ENCODE results near the gene CCDC32. TPM values are rescaled to one million over a fixed set of nuclear protein-coding genes. Genes with fewer than 3 reads are reported as not detected.

Gene CCDC32
- total RNA-seq, 1 experiment from 2014 or later: 12.8 TPM

- no peak for DNase-seq (ENCODE audit: low spot score)
- ATAC-seq: no peak
- POLR2A ChIA-PET: no interaction called here
- peaks cover 30% of the 10 kb centered on the region for H3K4me1 Mint-ChIP-seq
- CTCF ChIA-PET: interaction anchor here (0.7 to 2.2 kb wide), 2 partner anchors 27 to 259 kb away, joined by 3 to 6 read pairs; no protein-coding TSS in a partner anchor
- H3K4me3 Mint-ChIP-seq: no peak overlapping the region
- TF ChIP-seq ZNF138 (CRISPR knock-in tag; conservative IDR thresholded peaks at IDR 0.05) (no peak), ZNF532 (CRISPR knock-in tag; IDR thresholded peaks at IDR 0.05; ENCODE audit: borderline replicate concordance) (no peak), RORB (CRISPR knock-in tag; IDR thresholded peaks at IDR 0.05) (no peak), ZNF423 (CRISPR knock-in tag; IDR thresholded peaks at IDR 0.05) (no peak), FOXJ3 (CRISPR knock-in tag; IDR thresholded peaks at IDR 0.05; ENCODE audit: borderline replicate concordance) (no peak), E2F1 (CRISPR knock-in tag; IDR thresholded peaks at IDR 0.05) (no peak), NR2C2 (CRISPR knock-in tag; IDR thresholded peaks at IDR 0.05) (no peak), PREB (CRISPR knock-in tag; IDR thresholded peaks at IDR 0.05; ENCODE audit: borderline replicate concordance) (no peak)
- no peaks in the 10 kb centered on the region for H3K36me3 Mint-ChIP-seq
- H3K27ac Mint-ChIP-seq: no peak overlapping the region
- no peaks in the 10 kb centered on the region for H3K9me3 Mint-ChIP-seq
- no peaks in the 10 kb centered on the region for H3K27me3 Mint-ChIP-seq (ENCODE audit: low read depth)
Measured at GRCh38 chr15:40562691-40563090, 2.2 kb downstream of the CCDC32 start.

- H3K27me3 Mint-ChIP-seq (ENCODE audit: low read depth): no peaks in the 10 kb centered on the region
- POLR2A ChIA-PET: no interaction called here
- no peak for TF ChIP-seq CTCF (IDR thresholded peaks at IDR 0.05)
- no peak for TF ChIP-seq STAT6 (CRISPR knock-in tag; conservative IDR thresholded peaks at IDR 0.05; ENCODE audit: low read depth)
- no peak for TF ChIP-seq ZNF121 (CRISPR knock-in tag; IDR thresholded peaks at IDR 0.05)
- no peak for TF ChIP-seq ATF1 (CRISPR knock-in tag; IDR thresholded peaks at IDR 0.05)
- TF ChIP-seq HMGA2 (CRISPR knock-in tag; IDR thresholded peaks at IDR 0.05): no peak
- TF ChIP-seq SMAD4 (CRISPR knock-in tag; IDR thresholded peaks at IDR 0.05): no peak
- no peak for TF ChIP-seq FOXJ3 (CRISPR knock-in tag; IDR thresholded peaks at IDR 0.05; ENCODE audit: borderline replicate concordance)
- TF ChIP-seq ATF6 (CRISPR knock-in tag; IDR thresholded peaks at IDR 0.05): no peak
- TF ChIP-seq ZNF317 (CRISPR knock-in tag; IDR thresholded peaks at IDR 0.05; ENCODE audit: borderline replicate concordance, low read depth): no peak
- no peak for TF ChIP-seq E2F4 (CRISPR knock-in tag; IDR thresholded peaks at IDR 0.05; ENCODE audit: borderline replicate concordance, low read depth)
- no peak for DNase-seq (ENCODE audit: low spot score)
- no peak for ATAC-seq
- H3K36me3 Mint-ChIP-seq: no peaks in the 10 kb centered on the region; the same call in 1 of the 2 replicates
- no peaks in the 10 kb centered on the region for H3K9me3 Mint-ChIP-seq
- CTCF ChIA-PET: interaction anchor here (1.8 kb wide), 1 partner anchor 31 kb away, joined by 5 read pairs; no protein-coding TSS in a partner anchor
- peak overlapping the region; percentile 55 for H3K27ac Mint-ChIP-seq
- H3K4me3 Mint-ChIP-seq: no peak overlapping the region
- H3K4me1 Mint-ChIP-seq: peaks cover 40% of the 10 kb centered on the region
Measured at GRCh38 chr15:40558952-40559742, 5.7 kb downstream of the CCDC32 start.
